PC-9 (cell line): Measurements from ENCODE around the gene ITSN1.

Experiments used
- CTCF ChIP-seq: fragments of 200-600 bp; sonication (generic); conservative IDR thresholded peaks from 2 replicates; pipeline ENCODE4 v1.6.1; 2017; ENCODE audit warnings: mixed run types, antibody characterized with exemption, mild to moderate bottlenecking, moderate library complexity
- EZH2 ChIP-seq: fragments of 200-600 bp; sonication (generic); IDR thresholded peaks from 2 replicates; pipeline ENCODE4 v1.8.0; 2017; ENCODE audit warnings: antibody characterized with exemption, low read depth

DNA sequence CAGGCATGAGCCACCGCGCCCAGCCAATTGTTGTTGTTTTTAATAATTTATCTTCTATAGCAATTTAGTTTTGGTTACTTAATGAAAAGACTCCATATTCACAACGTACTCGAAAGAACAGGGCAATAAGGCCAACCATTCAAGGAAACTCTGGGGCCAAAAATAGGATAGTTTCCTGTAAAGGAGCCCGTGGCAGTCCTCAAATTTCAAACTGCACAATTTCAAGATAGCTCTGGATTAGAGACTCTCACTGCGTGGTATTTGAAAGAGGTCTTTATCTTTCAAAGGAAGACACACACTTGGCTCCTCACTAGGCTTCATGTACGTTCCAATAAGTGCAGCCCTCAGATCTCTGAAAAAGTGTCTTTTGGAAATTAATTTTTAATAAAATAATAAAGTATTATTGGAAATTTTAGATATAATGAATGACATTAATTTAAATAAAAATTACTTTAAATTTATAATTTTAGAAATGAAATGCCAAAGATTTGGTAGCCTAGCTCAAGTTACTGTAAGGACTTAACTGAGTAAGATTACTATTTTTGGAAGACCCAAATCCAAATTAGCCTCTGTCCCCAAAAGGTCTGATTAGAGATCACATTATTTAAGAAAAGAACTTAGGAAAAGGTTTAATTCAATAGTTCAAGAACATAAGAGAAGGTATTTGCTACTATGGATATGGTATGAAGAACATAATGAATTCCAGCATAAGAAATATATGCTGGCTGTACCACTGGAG, 31.1 kb upstream of the ITSN1 start:
- no peak for TF ChIP-seq CTCF
- TF ChIP-seq EZH2 = no peak
